CD4-positive, alpha-beta T cell treated with Interferon alpha-2 for 1 hour (primary cell): ENCODE data around the gene BRD3OS.

Source experiments
- DNase-seq, 2 donors: peaks; one replicate each; pipeline ENCODE4 v3.0.0-alpha.2; 2020 to 2022

Gene BRD3OS

GRCh38 chr9:134007150-134007549, 18.1 kb upstream of the BRD3OS start:
- DNase-seq = no peak

GRCh38 chr9:134007571-134007970, 17.7 kb upstream of the BRD3OS start:
- DNase-seq = no peak

- no peak for DNase-seq
Observed at GRCh38 chr9:134010310-134011173, 14.7 kb upstream of the BRD3OS start.

- no peak for DNase-seq
Observed at GRCh38 chr9:134011401-134011800, 13.9 kb upstream of the BRD3OS start.

- DNase-seq = no peak
Observed at GRCh38 chr9:134014946-134015345, 10.3 kb upstream of the BRD3OS start.

GRCh38 chr9:134024214-134024792, 978 bp upstream of the BRD3OS start:
- no peak for DNase-seq

GRCh38 chr9:134025606-134026541, 593 bp downstream of the BRD3OS start:
- peak; percentile 28 to 46 for DNase-seq

- no peak for DNase-seq
Observed at GRCh38 chr9:134026581-134026980, 1.3 kb downstream of the BRD3OS start.

- DNase-seq = no peak
Observed at GRCh38 chr9:134026981-134027380, 1.7 kb downstream of the BRD3OS start.

- no peak for DNase-seq
Observed at GRCh38 chr9:134027561-134027960, 2.3 kb downstream of the BRD3OS start.

- DNase-seq = no peak
Observed at GRCh38 chr9:134028076-134028475, 2.8 kb downstream of the BRD3OS start.

- no peak for DNase-seq
Observed at GRCh38 chr9:134028575-134029247, 3.4 kb downstream of the BRD3OS start.

GRCh38 chr9:134029248-134030226, 4.3 kb downstream of the BRD3OS start:
- no peak for DNase-seq

- DNase-seq = no peak
Observed at GRCh38 chr9:134030821-134031470, 5.7 kb downstream of the BRD3OS start.

- DNase-seq = no peak
Observed at GRCh38 chr9:134031783-134032182, 6.5 kb downstream of the BRD3OS start.

- no peak for DNase-seq
Observed at GRCh38 chr9:134032456-134033222, 7.4 kb downstream of the BRD3OS start.

GRCh38 chr9:134033516-134034214, 8.4 kb downstream of the BRD3OS start:
- no peak for DNase-seq

GRCh38 chr9:134034215-134035040, 9.1 kb downstream of the BRD3OS start:
- DNase-seq = no peak
